Uterus (tissue), 2 donors: ENCODE results near the gene KRT24.

Experiments used
- POLR2A ChIP-seq, 2 donors: fragments of 450-650 bp; IDR thresholded peaks; one replicate each; pipeline ENCODE4 v1.6.1; 2016; ENCODE audit warnings: antibody characterized with exemption in 2 of 2, mild to moderate bottlenecking in 1 of 2, moderate library complexity in 1 of 2
- TF ChIP-seq, protein P1 (sequence below), 4 experiments: fragments of 200-600 bp in 2 of 4; fragments of 450-650 bp in 2 of 4; sonication (generic) in 2 of 4; IDR thresholded peaks; one replicate each; pipeline ENCODE4 v1.5.1; 2016 to 2019; ENCODE audit warnings: antibody characterized with exemption in 4 of 4, mild to moderate bottlenecking in 2 of 4, moderate library complexity in 1 of 4

DNA sequence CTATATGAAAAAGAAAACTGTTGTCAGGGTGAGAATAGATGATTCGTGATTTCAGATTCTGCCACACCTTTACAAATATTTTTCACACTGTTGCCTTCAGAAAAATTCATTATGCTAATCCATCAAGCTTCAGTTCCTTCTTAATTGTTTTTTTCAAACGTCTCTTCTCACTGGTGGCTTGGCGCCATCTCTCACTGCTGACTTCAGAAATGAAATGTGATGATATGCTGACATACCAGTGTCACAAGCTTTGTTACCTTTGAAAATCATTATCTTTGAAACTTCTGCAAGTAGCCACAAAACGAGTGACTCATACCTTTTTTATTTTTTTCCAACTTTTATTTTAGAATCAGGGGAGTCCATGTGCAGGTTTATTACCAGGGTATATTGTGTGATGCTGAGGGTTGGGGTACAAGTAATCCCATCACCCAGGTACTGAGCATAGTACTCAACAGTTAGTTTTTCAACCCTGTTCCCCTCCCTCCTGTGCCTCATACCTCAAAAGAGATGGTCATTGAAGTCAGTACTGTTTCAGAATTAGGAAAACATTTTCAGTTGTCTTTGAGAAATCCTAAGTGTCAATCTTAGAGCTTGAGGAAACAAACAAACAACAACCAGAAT lies 24.5 kb downstream of the KRT24 start:
- TF ChIP-seq, protein P1, sequence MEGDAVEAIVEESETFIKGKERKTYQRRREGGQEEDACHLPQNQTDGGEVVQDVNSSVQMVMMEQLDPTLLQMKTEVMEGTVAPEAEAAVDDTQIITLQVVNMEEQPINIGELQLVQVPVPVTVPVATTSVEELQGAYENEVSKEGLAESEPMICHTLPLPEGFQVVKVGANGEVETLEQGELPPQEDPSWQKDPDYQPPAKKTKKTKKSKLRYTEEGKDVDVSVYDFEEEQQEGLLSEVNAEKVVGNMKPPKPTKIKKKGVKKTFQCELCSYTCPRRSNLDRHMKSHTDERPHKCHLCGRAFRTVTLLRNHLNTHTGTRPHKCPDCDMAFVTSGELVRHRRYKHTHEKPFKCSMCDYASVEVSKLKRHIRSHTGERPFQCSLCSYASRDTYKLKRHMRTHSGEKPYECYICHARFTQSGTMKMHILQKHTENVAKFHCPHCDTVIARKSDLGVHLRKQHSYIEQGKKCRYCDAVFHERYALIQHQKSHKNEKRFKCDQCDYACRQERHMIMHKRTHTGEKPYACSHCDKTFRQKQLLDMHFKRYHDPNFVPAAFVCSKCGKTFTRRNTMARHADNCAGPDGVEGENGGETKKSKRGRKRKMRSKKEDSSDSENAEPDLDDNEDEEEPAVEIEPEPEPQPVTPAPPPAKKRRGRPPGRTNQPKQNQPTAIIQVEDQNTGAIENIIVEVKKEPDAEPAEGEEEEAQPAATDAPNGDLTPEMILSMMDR (IDR thresholded peaks at IDR 0.05) = no peak
- no peak for TF ChIP-seq POLR2A (IDR thresholded peaks at IDR 0.05)
